SK-N-SH (cell line): ENCODE results near the gene SLC47A2. TPM values are rescaled to one million over a fixed set of nuclear protein-coding genes. Genes with fewer than 3 reads are reported as not detected.
A peak's percentile ranks its signal among the peaks of the same experiment; 100 is the strongest.

Experiments
- CTCF ChIA-PET: fragments of 300-600, 350-600 bp; formaldehyde crosslinking; extraction: SDS; loops from one replicate; lab custom pipeline; 2021; lab: Yijun Ruan, JAX
- POLR2A ChIA-PET: fragments of 350-600 bp; sonication (Branson Sonifier 250); formaldehyde crosslinking; extraction: SDS; loops from one replicate; lab custom pipeline; 2020; ENCODE audit warnings: antibody characterized with exemption, inconsistent platforms; lab: Yijun Ruan, JAX
- DNase-seq: peaks from one replicate; pipeline ENCODE4 v3.0.0; 2012
- H2AFZ ChIP-seq: fragments of 200-600 bp; sonication (generic); 2 replicates; pipeline ENCODE4 v1.8.1; 2016; ENCODE audit warnings: antibody characterized with exemption, mild to moderate bottlenecking, low read depth
- H3F3A ChIP-seq: fragments of 200-600 bp; sonication (generic); replicated peaks from 2 replicates; pipeline ENCODE3; 2016; ENCODE audit warnings: antibody characterized with exemption, mild to moderate bottlenecking; ENCODE audit not compliant: insufficient read depth
- H3K27ac ChIP-seq, 2 experiments: fragments of 200-500 bp in 1 of 2; fragments of 200-600 bp in 1 of 2; sonication (Bioruptor generic) in 1 of 2; sonication (generic), shearing (Covaris generic) in 1 of 2; 2 replicates each; pipeline versions ENCODE4 v1.5.1 to v1.6.1; 2014 to 2016; ENCODE audit warnings: low read depth in 2 of 2, inconsistent platforms in 1 of 2, low read length in 1 of 2, mild to moderate bottlenecking in 1 of 2, mixed read lengths in 1 of 2
- H3K27me3 ChIP-seq: fragments of 200-600 bp; sonication (generic), shearing (Covaris generic); 2 replicates; pipeline ENCODE4 v1.6.1; 2016; ENCODE audit warnings: mixed run types; ENCODE audit not compliant: insufficient read depth
- H3K36me3 ChIP-seq, 2 experiments: fragments of 200-500 bp in 1 of 2; fragments of 200-600 bp in 1 of 2; sonication (Bioruptor generic) in 1 of 2; sonication (generic) in 1 of 2; replicated peaks in 1 of 2; 2 replicates each; pipeline versions ENCODE3 to v1.5.1; 2014 to 2016; ENCODE audit warnings: low read length in 1 of 2, mild to moderate bottlenecking in 1 of 2; ENCODE audit not compliant: insufficient read depth in 2 of 2, control insufficient read depth in 1 of 2
- H3K4me1 ChIP-seq, 2 experiments: fragments of 200-500 bp in 1 of 2; fragments of 200-600 bp in 1 of 2; sonication (Bioruptor generic) in 1 of 2; sonication (generic), shearing (Covaris generic) in 1 of 2; 2 replicates each; pipeline versions ENCODE4 v1.5.1 to v1.6.1; 2014 to 2016; ENCODE audit warnings: low read depth in 1 of 2, low read length in 1 of 2, mixed run types in 1 of 2; ENCODE audit not compliant: insufficient read depth in 2 of 2, control insufficient read depth in 1 of 2
- H3K4me2 ChIP-seq: fragments of 200-600 bp; sonication (generic), shearing (Covaris generic); 2 replicates; pipeline ENCODE4 v1.6.1; 2017; ENCODE audit warnings: mixed run types
- H3K4me3 ChIP-seq, 2 experiments: fragments of 200-500 bp in 1 of 2; fragments of 200-600 bp in 1 of 2; sonication (Bioruptor generic) in 1 of 2; sonication (generic), shearing (Covaris generic) in 1 of 2; 2 replicates each; pipeline versions ENCODE4 v1.5.1 to v1.8.1; 2014 to 2016; ENCODE audit warnings: low read depth in 2 of 2, inconsistent platforms in 1 of 2, low read length in 1 of 2, mild to moderate bottlenecking in 1 of 2, mixed read lengths in 1 of 2, moderate library complexity in 1 of 2
- H3K79me2 ChIP-seq: fragments of 200-600 bp; sonication (generic); 2 replicates; pipeline ENCODE4 v1.8.1; 2017; ENCODE audit warnings: mild to moderate bottlenecking; ENCODE audit not compliant: insufficient read depth
- H3K9ac ChIP-seq: fragments of 200-600 bp; sonication (generic); 2 replicates; pipeline ENCODE4 v1.6.1; 2017; ENCODE audit warnings: mixed run types
- H3K9me2 ChIP-seq: fragments of 200-600 bp; sonication (generic); 2 replicates; pipeline ENCODE4 v1.6.1; 2017; ENCODE audit warnings: mixed run types
- H3K9me3 ChIP-seq: fragments of 200-600 bp; sonication (generic); 2 replicates; pipeline ENCODE4 v1.6.1; 2017; ENCODE audit warnings: mixed run types, mild to moderate bottlenecking, moderate library complexity
- H4K20me1 ChIP-seq: fragments of 200-600 bp; sonication (generic); 2 replicates; pipeline ENCODE4 v1.6.1; 2017; ENCODE audit warnings: mild to moderate bottlenecking, mixed run types; ENCODE audit not compliant: insufficient read depth
- ELF1 ChIP-seq: IDR thresholded peaks from 2 replicates; pipeline ENCODE4 v1.4.0; 2012
- FOSL2 ChIP-seq: IDR thresholded peaks from 2 replicates; pipeline ENCODE4 v1.4.0; 2012; ENCODE audit warnings: low read depth, mild to moderate bottlenecking, moderate library complexity, borderline replicate concordance
- GABPA ChIP-seq: IDR thresholded peaks from 2 replicates; pipeline ENCODE4 v1.4.0; 2012; ENCODE audit warnings: low read depth, mild to moderate bottlenecking
- GATA2 ChIP-seq: sonication (generic); formaldehyde crosslinking; IDR thresholded peaks from 2 replicates; pipeline ENCODE4 v1.5.0; 2020; ENCODE audit warnings: mild to moderate bottlenecking, missing genetic modification reagents
- IRF3 ChIP-seq: fragments of 150-350 bp; IDR thresholded peaks from 2 replicates; pipeline ENCODE4 v1.6.1; 2016; ENCODE audit warnings: mild to moderate bottlenecking, low read depth, low read length
- JUND ChIP-seq: IDR thresholded peaks from 2 replicates; pipeline ENCODE4 v1.4.0; 2012
- NRF1 ChIP-seq: IDR thresholded peaks from 2 replicates; pipeline ENCODE4 v1.6.1; 2012; ENCODE audit warnings: low read depth, mild to moderate bottlenecking, low read length
- RAD21 ChIP-seq: IDR thresholded peaks from 2 replicates; pipeline ENCODE4 v1.6.1; 2012; ENCODE audit warnings: mild to moderate bottlenecking, low read length
- RFX5 ChIP-seq: IDR thresholded peaks from 2 replicates; pipeline ENCODE4 v1.6.1; 2012; ENCODE audit warnings: mild to moderate bottlenecking, improper control_type of control experiment, low read length
- RXRA ChIP-seq: IDR thresholded peaks from 2 replicates; pipeline ENCODE4 v1.4.0; 2012; ENCODE audit warnings: low read depth, mild to moderate bottlenecking, borderline replicate concordance
- SIN3A ChIP-seq: IDR thresholded peaks from 2 replicates; pipeline ENCODE4 v1.6.1; 2012; ENCODE audit warnings: low read depth, mild to moderate bottlenecking, low read length, moderate library complexity, borderline replicate concordance
- TAF1 ChIP-seq: IDR thresholded peaks from 2 replicates; pipeline ENCODE4 v1.6.1; 2012; ENCODE audit warnings: low read depth, mild to moderate bottlenecking, low read length, moderate library complexity, borderline replicate concordance
- TCF12 ChIP-seq: IDR thresholded peaks from 2 replicates; pipeline ENCODE4 v1.4.0; 2012
- ZBTB33 ChIP-seq: IDR thresholded peaks from 2 replicates; pipeline ENCODE4 v1.4.0; 2012; ENCODE audit warnings: low read depth, borderline replicate concordance
- WGBS: methylation state at CpG from one replicate; pipeline ENCODE4 v1.1.6; 2017; ENCODE audit warnings: low lambda C conversion rate; 5-methylcytosine and 5-hydroxymethylcytosine counted together
- polyA plus RNA-seq, 3 experiments: library from polyadenylated mRNA; depleted of rRNA; stranded (reverse); fragments of >200 nt; gene quantifications; 2 replicates each; pipeline ENCODE4 v1.2.3, GENCODE V29; 2012
- TF ChIP-seq, protein P1 (sequence below): fragments of 150-350 bp; IDR thresholded peaks from 2 replicates; pipeline ENCODE4 v1.6.1; 2017; ENCODE audit warnings: antibody characterized with exemption, low read length, low read depth, borderline replicate concordance
- TF ChIP-seq, protein P2 (sequence below): IDR thresholded peaks from 2 replicates; pipeline ENCODE4 v1.4.0; 2012; ENCODE audit warnings: low read depth, borderline replicate concordance
- TF ChIP-seq, protein P3 (sequence below): IDR thresholded peaks from 2 replicates; pipeline ENCODE4; 2012

SLC47A2 gene
- polyA plus RNA-seq, 1 of the 3 experiments (the other 2 are of a cell fraction) = not detected

- Histone ChIP-seq H3K4me2 (peak overlapping the region; percentile 96; the same call in 1 of the 2 replicates), H3K36me3 (no peaks in the 10 kb centered on the region), H4K20me1 (no peaks in the 10 kb centered on the region), H3K9me3 (no peaks in the 10 kb centered on the region), H2AFZ (peak overlapping the region; percentile 85), H3K9me2 (no peaks in the 10 kb centered on the region), H3K4me3 (no peak overlapping the region), H3K27ac (peak overlapping the region; percentile 16 to 52; a peak in 2 of 4 replicates), H3K79me2 (peaks cover 28% of the 10 kb centered on the region), H3K27me3 (no peaks in the 10 kb centered on the region), H3K4me1 (peaks cover 14 to 31% of the 10 kb centered on the region in 2 experiments), H3K9ac (no peak overlapping the region), H3F3A (peaks cover 6% of the 10 kb centered on the region)
- CTCF ChIA-PET = interaction anchor here (0.6 to 3.6 kb wide), 10 partner anchors 30 to 284 kb away, joined by 3 to 32 read pairs (median 4); partner anchors contain the start of genes B9D1 and SLC47A1
- DNase-seq = no peak
- TF ChIP-seq RAD21 (no peak), ELF1 (no peak), NRF1 (no peak), TAF1 (no peak), IRF3 (no peak), RXRA (peak; percentile 46; the same call in 1 of the 2 replicates), SIN3A (no peak), RFX5 (no peak), TCF12 (no peak), GATA2 (CRISPR knock-in tag) (no peak), GABPA (no peak), JUND (peak; percentile 58; the same call in 1 of the 2 replicates), ZBTB33 (no peak), FOSL2 (peak; percentile 52; the same call in 1 of the 2 replicates)
- TF ChIP-seq, protein P1, sequence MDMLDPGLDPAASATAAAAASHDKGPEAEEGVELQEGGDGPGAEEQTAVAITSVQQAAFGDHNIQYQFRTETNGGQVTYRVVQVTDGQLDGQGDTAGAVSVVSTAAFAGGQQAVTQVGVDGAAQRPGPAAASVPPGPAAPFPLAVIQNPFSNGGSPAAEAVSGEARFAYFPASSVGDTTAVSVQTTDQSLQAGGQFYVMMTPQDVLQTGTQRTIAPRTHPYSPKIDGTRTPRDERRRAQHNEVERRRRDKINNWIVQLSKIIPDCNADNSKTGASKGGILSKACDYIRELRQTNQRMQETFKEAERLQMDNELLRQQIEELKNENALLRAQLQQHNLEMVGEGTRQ = no peak
- TF ChIP-seq, protein P2, sequence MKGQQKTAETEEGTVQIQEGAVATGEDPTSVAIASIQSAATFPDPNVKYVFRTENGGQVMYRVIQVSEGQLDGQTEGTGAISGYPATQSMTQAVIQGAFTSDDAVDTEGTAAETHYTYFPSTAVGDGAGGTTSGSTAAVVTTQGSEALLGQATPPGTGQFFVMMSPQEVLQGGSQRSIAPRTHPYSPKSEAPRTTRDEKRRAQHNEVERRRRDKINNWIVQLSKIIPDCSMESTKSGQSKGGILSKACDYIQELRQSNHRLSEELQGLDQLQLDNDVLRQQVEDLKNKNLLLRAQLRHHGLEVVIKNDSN = no peak
- TF ChIP-seq, protein P3, sequence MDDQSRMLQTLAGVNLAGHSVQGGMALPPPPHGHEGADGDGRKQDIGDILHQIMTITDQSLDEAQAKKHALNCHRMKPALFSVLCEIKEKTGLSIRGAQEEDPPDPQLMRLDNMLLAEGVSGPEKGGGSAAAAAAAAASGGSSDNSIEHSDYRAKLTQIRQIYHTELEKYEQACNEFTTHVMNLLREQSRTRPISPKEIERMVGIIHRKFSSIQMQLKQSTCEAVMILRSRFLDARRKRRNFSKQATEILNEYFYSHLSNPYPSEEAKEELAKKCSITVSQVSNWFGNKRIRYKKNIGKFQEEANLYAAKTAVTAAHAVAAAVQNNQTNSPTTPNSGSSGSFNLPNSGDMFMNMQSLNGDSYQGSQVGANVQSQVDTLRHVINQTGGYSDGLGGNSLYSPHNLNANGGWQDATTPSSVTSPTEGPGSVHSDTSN = peak; percentile 71
- POLR2A ChIA-PET = interaction anchor here (0.6 to 1.3 kb wide), 7 partner anchors 11 to 129 kb away, joined by 3 to 4 read pairs (median 3); no protein-coding TSS in a partner anchor
- WGBS = 66% methylated on average over 4 of the region's 4 CpGs
These were observed 69.3 kb downstream of the SLC47A2 start for GRCh38 chr17:19646788-19647696.
